GM12873 (cell line): ENCODE results near the gene GZF1.

Source experiments
- TF ChIP-seq, protein P1 (sequence below): IDR thresholded peaks from 2 replicates; pipeline ENCODE4 v1.5.1; 2012; ENCODE audit warnings: low read depth, mild to moderate bottlenecking, moderate library complexity, low read length, control low read depth; ENCODE audit not compliant: insufficient read depth; ENCODE audit errors: missing control alignments

The GZF1 gene

DNA sequence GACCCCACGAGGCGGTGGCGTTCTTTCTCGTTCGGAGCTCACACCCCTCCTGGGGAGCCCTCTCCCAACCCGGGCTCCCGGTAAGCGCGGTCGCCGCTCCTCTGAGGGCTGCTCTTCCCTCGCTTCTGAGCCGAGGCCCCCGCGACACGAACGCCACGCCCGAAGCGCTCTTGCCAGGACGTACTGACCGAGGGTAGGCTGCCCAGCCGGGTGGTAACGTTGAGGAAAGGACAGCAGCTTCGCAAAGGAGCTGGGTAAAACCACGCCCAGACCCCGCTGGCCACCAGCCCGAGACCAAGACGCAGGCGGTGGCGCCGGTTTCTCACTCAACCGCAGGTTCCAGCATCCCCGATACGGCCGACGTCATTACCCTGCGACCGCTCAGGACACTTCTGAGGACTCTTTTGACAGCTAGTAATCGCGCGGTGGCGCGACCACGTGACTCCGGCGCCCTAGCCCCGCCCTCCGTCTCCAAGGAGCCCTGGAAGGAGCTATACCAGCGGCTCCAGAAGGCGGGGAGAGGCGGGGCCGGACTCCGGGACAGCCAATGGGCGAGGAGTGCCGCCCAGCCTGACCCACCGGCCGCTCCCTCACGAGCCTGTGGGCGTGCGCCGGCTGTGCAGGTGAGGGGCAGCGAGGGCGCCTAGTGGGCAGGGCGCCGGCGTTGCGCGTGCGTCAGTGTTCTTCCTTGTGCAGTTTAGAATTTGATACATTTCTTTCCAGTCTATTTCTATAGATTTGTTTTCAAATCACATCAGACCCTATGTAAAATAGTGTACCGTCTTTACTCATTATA, 4.0 kb upstream of the GZF1 start:
- TF ChIP-seq, protein P1, sequence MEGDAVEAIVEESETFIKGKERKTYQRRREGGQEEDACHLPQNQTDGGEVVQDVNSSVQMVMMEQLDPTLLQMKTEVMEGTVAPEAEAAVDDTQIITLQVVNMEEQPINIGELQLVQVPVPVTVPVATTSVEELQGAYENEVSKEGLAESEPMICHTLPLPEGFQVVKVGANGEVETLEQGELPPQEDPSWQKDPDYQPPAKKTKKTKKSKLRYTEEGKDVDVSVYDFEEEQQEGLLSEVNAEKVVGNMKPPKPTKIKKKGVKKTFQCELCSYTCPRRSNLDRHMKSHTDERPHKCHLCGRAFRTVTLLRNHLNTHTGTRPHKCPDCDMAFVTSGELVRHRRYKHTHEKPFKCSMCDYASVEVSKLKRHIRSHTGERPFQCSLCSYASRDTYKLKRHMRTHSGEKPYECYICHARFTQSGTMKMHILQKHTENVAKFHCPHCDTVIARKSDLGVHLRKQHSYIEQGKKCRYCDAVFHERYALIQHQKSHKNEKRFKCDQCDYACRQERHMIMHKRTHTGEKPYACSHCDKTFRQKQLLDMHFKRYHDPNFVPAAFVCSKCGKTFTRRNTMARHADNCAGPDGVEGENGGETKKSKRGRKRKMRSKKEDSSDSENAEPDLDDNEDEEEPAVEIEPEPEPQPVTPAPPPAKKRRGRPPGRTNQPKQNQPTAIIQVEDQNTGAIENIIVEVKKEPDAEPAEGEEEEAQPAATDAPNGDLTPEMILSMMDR: no peak

DNA sequence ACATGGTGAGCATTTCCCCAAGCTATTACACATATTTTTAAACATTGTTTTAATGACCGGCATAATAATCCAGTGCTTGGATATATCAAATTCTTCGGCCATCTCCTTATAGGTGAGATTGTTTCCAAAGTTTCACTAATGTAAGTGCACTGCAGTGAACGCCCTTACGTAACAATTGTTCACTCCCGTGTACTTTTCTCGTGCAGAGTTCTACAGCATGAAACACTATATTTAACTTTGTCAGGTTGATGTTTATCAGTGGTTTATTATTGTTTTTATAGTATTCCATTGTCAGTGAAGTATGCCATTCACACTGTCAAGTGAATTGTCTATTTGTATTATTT, 3.4 kb upstream of the GZF1 start:
- TF ChIP-seq, protein P1: no peak

DNA sequence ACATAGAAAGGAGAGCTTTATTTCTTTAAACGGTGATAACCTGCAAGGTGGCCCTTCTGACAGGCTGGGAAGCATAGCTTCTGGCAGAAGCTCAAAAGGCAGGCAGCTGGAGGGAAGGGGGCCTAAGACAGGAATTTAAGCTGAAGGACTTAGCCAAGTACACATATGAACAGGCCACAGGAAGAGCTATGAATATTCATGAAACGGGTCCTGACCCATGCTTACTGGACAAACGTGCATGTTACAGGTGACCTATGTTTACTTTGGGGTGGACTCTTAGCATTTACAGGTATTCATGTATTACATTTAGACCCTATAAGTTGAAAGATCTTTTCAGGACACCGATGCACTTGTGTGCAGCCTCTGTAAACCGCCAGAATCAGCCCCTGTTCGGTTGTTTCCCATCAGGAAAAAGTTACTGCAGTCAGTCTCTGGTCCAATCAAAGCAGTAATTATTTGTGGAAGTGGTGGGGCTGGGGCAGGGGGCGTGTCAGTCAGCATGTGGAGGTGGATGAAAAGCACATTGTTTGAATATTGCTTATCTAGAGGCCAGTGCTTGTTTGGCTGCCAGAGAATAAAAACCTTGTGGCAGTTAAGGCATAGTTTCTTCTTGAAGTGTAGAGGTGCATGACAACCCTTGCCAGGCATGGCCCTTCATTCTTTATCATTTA, 2.9 kb upstream of the GZF1 start:
- TF ChIP-seq, protein P1: no peak

- TF ChIP-seq, protein P1: no peak
Measured at GRCh38 chr20:23360531-23360930, 1.5 kb upstream of the GZF1 start.

- TF ChIP-seq, protein P1: no peak
Measured at GRCh38 chr20:23361119-23361475, 885 bp upstream of the GZF1 start.

GRCh38 chr20:23362392-23363256, 642 bp downstream of the GZF1 start:
- TF ChIP-seq, protein P1: no peak

DNA sequence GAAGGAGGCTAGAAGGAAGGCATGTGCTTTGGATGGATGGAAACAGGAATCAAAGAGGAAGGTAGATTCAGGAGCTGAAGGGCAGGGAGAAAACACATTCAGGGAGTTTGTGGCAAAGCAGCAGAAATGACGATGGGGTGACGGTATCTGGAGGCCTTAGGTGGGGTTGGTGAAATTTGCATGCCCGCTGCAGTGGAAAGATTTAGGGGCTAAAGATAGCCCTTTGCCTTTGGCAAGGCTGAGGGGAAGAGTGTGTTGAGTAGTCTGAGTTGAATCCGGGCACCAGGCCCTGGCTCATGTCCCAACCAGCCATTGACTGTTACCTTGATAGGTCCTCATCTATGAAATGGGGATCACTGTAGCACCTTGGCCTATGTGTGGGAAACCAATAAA, 1.3 kb downstream of the GZF1 start:
- TF ChIP-seq, protein P1: no peak
